Panc1 (cell line): Measurements from ENCODE around the gene IGFL1. TPM values are rescaled to one million over a fixed set of nuclear protein-coding genes. Genes with fewer than 3 reads are reported as not detected.
"Not testable (repeated sequence)": the region's sequence is repeated elsewhere in the genome, so short reads cannot be mapped to it uniquely, and the experiment has no call there.

Experiments used
- ATAC-seq: fragments of 200-7000 bp; cut with Tn5 transposase; 2 replicates; pipeline ENCODE4 v1.9.1; 2020; ENCODE audit warnings: mild to moderate bottlenecking, moderate library complexity
- BruUV-seq: library from RNA; stranded (reverse); fragments of 400-500 nt; replicated peaks from 2 replicates; lab custom pipeline; 2021; lab: Mats Ljungman, UMichigan
- CTCF ChIA-PET: fragments of 300-600 bp; sonication (Branson Sonifier 250); formaldehyde crosslinking; loops from one replicate; lab custom pipeline; 2022; ENCODE audit warnings: antibody characterized with exemption; lab: Charles Lee
- POLR2A ChIA-PET: fragments of 300-600 bp; sonication (Branson Sonifier 250); formaldehyde crosslinking; loops from one replicate; lab custom pipeline; 2022; ENCODE audit warnings: antibody characterized with exemption; lab: Charles Lee
- DNase-seq: peaks from one replicate; pipeline ENCODE4 v3.0.0-alpha.2; 2010; ENCODE audit warnings: low read depth, low spot score
- H3K27ac ChIP-seq: 2 replicates; pipeline ENCODE4 v1.5.1; 2011; ENCODE audit warnings: mild to moderate bottlenecking, low read length, inconsistent platforms
- H3K27me3 ChIP-seq: fragments of 200-500 bp; sonication (Bioruptor generic); 2 replicates; pipeline ENCODE4 v1.6.0; 2014; ENCODE audit warnings: low read length, inconsistent platforms; ENCODE audit not compliant: control insufficient read depth, insufficient read depth
- H3K36me3 ChIP-seq: fragments of 200-500 bp; sonication (Bioruptor generic); 2 replicates; pipeline ENCODE4 v1.5.1; 2014; ENCODE audit warnings: inconsistent platforms, mild to moderate bottlenecking, low read length, moderate library complexity; ENCODE audit not compliant: control insufficient read depth, insufficient read depth
- H3K4me1 ChIP-seq: 2 replicates; pipeline ENCODE4 v1.5.1; 2011; ENCODE audit warnings: inconsistent platforms, mild to moderate bottlenecking, low read length, moderate library complexity; ENCODE audit not compliant: control insufficient read depth, insufficient read depth
- H3K4me3 ChIP-seq, 2 experiments: 2 replicates each; pipeline ENCODE4 v1.5.1; 2011 to 2012; ENCODE audit warnings: low read depth in 2 of 2, low read length in 2 of 2, mild to moderate bottlenecking in 2 of 2, inconsistent platforms in 1 of 2, moderate library complexity in 1 of 2
- H3K9me3 ChIP-seq: fragments of 200-500 bp; sonication (Bioruptor generic); 2 replicates; pipeline ENCODE4 v1.5.1; 2014; ENCODE audit warnings: low read depth, mild to moderate bottlenecking, inconsistent platforms, low read length, moderate library complexity; ENCODE audit not compliant: control insufficient read depth, insufficient read depth
- POLR2AphosphoS5 ChIP-seq: IDR thresholded peaks from 2 replicates; pipeline ENCODE4 v1.6.1; 2012; ENCODE audit warnings: mild to moderate bottlenecking, low read depth, low read length, moderate library complexity
- SIN3A ChIP-seq: IDR thresholded peaks from 2 replicates; pipeline ENCODE4 v1.6.1; 2012; ENCODE audit warnings: low read depth, mild to moderate bottlenecking, low read length, moderate library complexity, borderline replicate concordance; ENCODE audit not compliant: insufficient read depth
- TCF7L2 ChIP-seq: IDR thresholded peaks from 2 replicates; pipeline ENCODE4 v1.6.1; 2011; ENCODE audit warnings: mild to moderate bottlenecking, low read depth, low read length, inconsistent platforms
- in situ Hi-C: cut with HindIII; loops from 2 replicates; pipeline ENCODE4 v1.10.0; 2016; ENCODE audit warnings: low sequenced_read_pairs, low pct_unique_long_range_greater_than_20kb
- intact Hi-C: fragments of 100-400 bp; cut with micrococcal nuclease; formaldehyde crosslinking; loops from one replicate; pipeline ENCODE4 v1.10.0; 2022; ENCODE audit not compliant: unreplicated experiment
- total RNA-seq: library from RNA; stranded (reverse); gene quantifications from one replicate; pipeline ENCODE4 v1.2.1, GENCODE V29; 2021; ENCODE audit not compliant: unreplicated experiment
- TF ChIP-seq, protein P1 (sequence below), 2 experiments: IDR thresholded peaks; 2 replicates each; pipeline ENCODE4 v1.6.1; 2011 to 2012; ENCODE audit warnings: low read depth in 2 of 2, control low read depth in 1 of 2, low read length in 1 of 2, mild to moderate bottlenecking in 1 of 2, moderate library complexity in 1 of 2; ENCODE audit not compliant: insufficient read depth in 1 of 2
- TF ChIP-seq, protein P2 (sequence below): fragments of 450-650 bp; IDR thresholded peaks from 2 replicates; pipeline ENCODE4 v1.5.1; 2017; ENCODE audit warnings: mild to moderate bottlenecking

Gene IGFL1
- total RNA-seq, 1 experiment from 2014 or later = not detected

- in situ Hi-C loops = no loop called here
- no peak for ATAC-seq
- Histone ChIP-seq H3K27ac (no peak overlapping the region), H3K4me1 (no peaks in the 10 kb centered on the region), H3K4me3 (no peak overlapping the region), H3K27me3 (no peaks in the 10 kb centered on the region), H3K9me3 (no peaks in the 10 kb centered on the region), H3K36me3 (no peaks in the 10 kb centered on the region)
- no TSS peak for BruUV-seq
- POLR2A ChIA-PET = no interaction called here
- DNase-seq = no peak
- intact Hi-C loops = no loop called here
- CTCF ChIA-PET = no interaction called here
- TF ChIP-seq, protein P1, sequence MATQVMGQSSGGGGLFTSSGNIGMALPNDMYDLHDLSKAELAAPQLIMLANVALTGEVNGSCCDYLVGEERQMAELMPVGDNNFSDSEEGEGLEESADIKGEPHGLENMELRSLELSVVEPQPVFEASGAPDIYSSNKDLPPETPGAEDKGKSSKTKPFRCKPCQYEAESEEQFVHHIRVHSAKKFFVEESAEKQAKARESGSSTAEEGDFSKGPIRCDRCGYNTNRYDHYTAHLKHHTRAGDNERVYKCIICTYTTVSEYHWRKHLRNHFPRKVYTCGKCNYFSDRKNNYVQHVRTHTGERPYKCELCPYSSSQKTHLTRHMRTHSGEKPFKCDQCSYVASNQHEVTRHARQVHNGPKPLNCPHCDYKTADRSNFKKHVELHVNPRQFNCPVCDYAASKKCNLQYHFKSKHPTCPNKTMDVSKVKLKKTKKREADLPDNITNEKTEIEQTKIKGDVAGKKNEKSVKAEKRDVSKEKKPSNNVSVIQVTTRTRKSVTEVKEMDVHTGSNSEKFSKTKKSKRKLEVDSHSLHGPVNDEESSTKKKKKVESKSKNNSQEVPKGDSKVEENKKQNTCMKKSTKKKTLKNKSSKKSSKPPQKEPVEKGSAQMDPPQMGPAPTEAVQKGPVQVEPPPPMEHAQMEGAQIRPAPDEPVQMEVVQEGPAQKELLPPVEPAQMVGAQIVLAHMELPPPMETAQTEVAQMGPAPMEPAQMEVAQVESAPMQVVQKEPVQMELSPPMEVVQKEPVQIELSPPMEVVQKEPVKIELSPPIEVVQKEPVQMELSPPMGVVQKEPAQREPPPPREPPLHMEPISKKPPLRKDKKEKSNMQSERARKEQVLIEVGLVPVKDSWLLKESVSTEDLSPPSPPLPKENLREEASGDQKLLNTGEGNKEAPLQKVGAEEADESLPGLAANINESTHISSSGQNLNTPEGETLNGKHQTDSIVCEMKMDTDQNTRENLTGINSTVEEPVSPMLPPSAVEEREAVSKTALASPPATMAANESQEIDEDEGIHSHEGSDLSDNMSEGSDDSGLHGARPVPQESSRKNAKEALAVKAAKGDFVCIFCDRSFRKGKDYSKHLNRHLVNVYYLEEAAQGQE (IDR thresholded peaks at IDR 0.05; ENCODE audit: insufficient read depth in 1 of 2, low read depth in 2 of 2, low read length in 1 of 2) = no peak
- TF ChIP-seq, protein P2, sequence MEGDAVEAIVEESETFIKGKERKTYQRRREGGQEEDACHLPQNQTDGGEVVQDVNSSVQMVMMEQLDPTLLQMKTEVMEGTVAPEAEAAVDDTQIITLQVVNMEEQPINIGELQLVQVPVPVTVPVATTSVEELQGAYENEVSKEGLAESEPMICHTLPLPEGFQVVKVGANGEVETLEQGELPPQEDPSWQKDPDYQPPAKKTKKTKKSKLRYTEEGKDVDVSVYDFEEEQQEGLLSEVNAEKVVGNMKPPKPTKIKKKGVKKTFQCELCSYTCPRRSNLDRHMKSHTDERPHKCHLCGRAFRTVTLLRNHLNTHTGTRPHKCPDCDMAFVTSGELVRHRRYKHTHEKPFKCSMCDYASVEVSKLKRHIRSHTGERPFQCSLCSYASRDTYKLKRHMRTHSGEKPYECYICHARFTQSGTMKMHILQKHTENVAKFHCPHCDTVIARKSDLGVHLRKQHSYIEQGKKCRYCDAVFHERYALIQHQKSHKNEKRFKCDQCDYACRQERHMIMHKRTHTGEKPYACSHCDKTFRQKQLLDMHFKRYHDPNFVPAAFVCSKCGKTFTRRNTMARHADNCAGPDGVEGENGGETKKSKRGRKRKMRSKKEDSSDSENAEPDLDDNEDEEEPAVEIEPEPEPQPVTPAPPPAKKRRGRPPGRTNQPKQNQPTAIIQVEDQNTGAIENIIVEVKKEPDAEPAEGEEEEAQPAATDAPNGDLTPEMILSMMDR = no peak
- TF ChIP-seq TCF7L2 = no peak
- no peak for TF ChIP-seq POLR2AphosphoS5
- TF ChIP-seq SIN3A = no peak
Measured at GRCh38 chr19:46206682-46207081, 22.9 kb upstream of the IGFL1 start.

- H3K27ac ChIP-seq, H3K4me1 ChIP-seq, POLR2A ChIA-PET, in situ Hi-C loops, DNase-seq, H3K36me3 ChIP-seq, BruUV-seq, CTCF ChIA-PET, H3K27me3 ChIP-seq, intact Hi-C loops, H3K9me3 ChIP-seq, ATAC-seq, H3K4me3 ChIP-seq: not testable (repeated sequence)
Measured at GRCh38 chr19:46207858-46208257, 21.7 kb upstream of the IGFL1 start.

DNA sequence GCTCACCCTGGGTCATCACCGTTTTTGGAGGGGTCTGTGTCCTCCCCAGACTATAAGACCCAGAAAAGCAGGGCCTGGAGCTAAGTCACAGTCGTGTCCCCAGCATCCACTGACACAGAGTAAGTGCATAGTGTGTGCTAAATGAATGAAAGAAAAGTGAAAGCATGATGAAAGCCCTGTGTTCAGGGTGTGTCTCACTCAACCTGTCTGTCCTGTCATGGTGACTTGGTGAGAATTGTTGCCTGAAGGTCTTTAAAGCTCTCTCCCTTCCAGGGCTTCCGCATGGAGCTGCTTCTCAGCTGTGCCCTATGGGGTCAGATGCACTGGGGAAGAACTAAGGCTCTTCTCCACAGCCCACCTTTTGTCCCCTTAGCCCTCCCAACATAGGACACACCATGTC is 20.5 kb upstream of the IGFL1 start:
- ChIA-PET POLR2A (no interaction called here), CTCF (no interaction called here)
- Histone ChIP-seq H3K36me3 (no peaks in the 10 kb centered on the region), H3K9me3 (no peaks in the 10 kb centered on the region), H3K27ac (no peak overlapping the region), H3K27me3 (no peaks in the 10 kb centered on the region), H3K4me1 (no peaks in the 10 kb centered on the region), H3K4me3 (no peak overlapping the region)
- no TSS peak for BruUV-seq
- TF ChIP-seq, protein P2 = no peak
- TF ChIP-seq SIN3A = no peak
- TF ChIP-seq TCF7L2 = no peak
- no peak for TF ChIP-seq POLR2AphosphoS5
- TF ChIP-seq, protein P1 (IDR thresholded peaks at IDR 0.05; ENCODE audit: insufficient read depth in 1 of 2, low read depth in 2 of 2, low read length in 1 of 2) = no peak
- in situ Hi-C loops (no loop called here), intact Hi-C loops (no loop called here)
- DNase-seq (no peak), ATAC-seq (no peak)
